Ishikawa (cell line): ENCODE data around the gene CMTM7.

Experiments used
- YY1 ChIP-seq: IDR thresholded peaks from 2 replicates; pipeline ENCODE4 v1.6.1; 2012; ENCODE audit warnings: low read depth
- ZBTB7A ChIP-seq: IDR thresholded peaks from 2 replicates; pipeline ENCODE4 v1.6.1; 2012; ENCODE audit warnings: low read depth
- TF ChIP-seq, protein P1 (sequence below): IDR thresholded peaks from 2 replicates; pipeline ENCODE4 v1.6.1; 2012

DNA sequence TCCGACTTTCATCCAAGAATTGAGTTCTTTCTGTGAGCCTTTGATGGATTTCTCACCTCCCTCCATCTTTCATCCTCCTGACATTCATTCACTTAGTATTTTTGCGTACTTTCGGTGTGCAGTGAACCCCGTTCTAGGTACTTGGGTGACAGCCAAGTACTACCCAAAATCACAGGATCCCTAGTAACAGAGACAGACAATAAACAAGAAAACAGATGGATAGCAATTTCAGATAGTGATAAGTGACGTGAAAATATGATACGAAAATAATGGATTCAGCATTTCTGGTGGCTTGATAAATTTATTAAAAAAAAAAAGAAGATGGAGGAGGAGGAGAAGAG lies 111.3 kb downstream of the CMTM7 start:
- TF ChIP-seq ZBTB7A (no peak), YY1 (no peak)
- TF ChIP-seq, protein P1, sequence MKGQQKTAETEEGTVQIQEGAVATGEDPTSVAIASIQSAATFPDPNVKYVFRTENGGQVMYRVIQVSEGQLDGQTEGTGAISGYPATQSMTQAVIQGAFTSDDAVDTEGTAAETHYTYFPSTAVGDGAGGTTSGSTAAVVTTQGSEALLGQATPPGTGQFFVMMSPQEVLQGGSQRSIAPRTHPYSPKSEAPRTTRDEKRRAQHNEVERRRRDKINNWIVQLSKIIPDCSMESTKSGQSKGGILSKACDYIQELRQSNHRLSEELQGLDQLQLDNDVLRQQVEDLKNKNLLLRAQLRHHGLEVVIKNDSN: no peak
